IPS DF 6.9 (cell line): ENCODE data around the gene CARF.
"Not testable (repeated sequence)": the region's sequence is repeated elsewhere in the genome, so short reads cannot be mapped to it uniquely, and the experiment has no call there.

Experiments used
- DNase-seq: peaks from one replicate; pipeline ENCODE4 v3.0.0-alpha.2; 2013; ENCODE audit warnings: low read depth, low spot score
- H3K27ac ChIP-seq: one replicate; pipeline ENCODE4 v1.5.1; 2013; ENCODE audit warnings: low read length, control low read depth
- H3K27me3 ChIP-seq: 2 replicates; pipeline ENCODE4 v1.6.1; 2013; ENCODE audit warnings: mild to moderate bottlenecking, low read length; ENCODE audit not compliant: control insufficient read depth, insufficient read depth
- H3K36me3 ChIP-seq: 2 replicates; pipeline ENCODE4 v1.6.1; 2013; ENCODE audit warnings: low read length; ENCODE audit not compliant: control insufficient read depth, insufficient read depth
- H3K4me1 ChIP-seq: 2 replicates; pipeline ENCODE4 v1.6.1; 2013; ENCODE audit warnings: low read length; ENCODE audit not compliant: control insufficient read depth, insufficient read depth
- H3K4me3 ChIP-seq: 2 replicates; pipeline ENCODE4 v1.5.1; 2013; ENCODE audit warnings: mild to moderate bottlenecking, low read length
- H3K9me3 ChIP-seq: 2 replicates; pipeline ENCODE4 v1.6.1; 2013; ENCODE audit warnings: low read length, inconsistent platforms; ENCODE audit not compliant: control insufficient read depth, insufficient read depth
- WGBS: extraction: QIAGEN DNeasy Blood & Tissue Kit; methylation state at CpG from one replicate; pipeline ENCODE4 v1.1.7; 2013; ENCODE audit warnings: mixed read lengths, missing lambda C conversion rate; ENCODE audit not compliant: insufficient read length, insufficient coverage; 5-methylcytosine and 5-hydroxymethylcytosine counted together

Gene CARF

GRCh38 chr2:202908186-202908585, 3.9 kb upstream of the CARF start:
- no peak overlapping the region for H3K27ac ChIP-seq
- no peak overlapping the region for H3K4me3 ChIP-seq
- no peaks in the 10 kb centered on the region for H3K4me1 ChIP-seq
- WGBS = no CpG with 5 or more reads among the region's 5 CpGs
- H3K9me3 ChIP-seq = no peaks in the 10 kb centered on the region; the same call in 1 of the 2 replicates
- no peak for DNase-seq
- H3K27me3 ChIP-seq = no peaks in the 10 kb centered on the region
- no peaks in the 10 kb centered on the region for H3K36me3 ChIP-seq

- Histone ChIP-seq H3K4me3 (no peak overlapping the region), H3K9me3 (no peaks in the 10 kb centered on the region; the same call in 1 of the 2 replicates), H3K36me3 (no peaks in the 10 kb centered on the region), H3K4me1 (no peaks in the 10 kb centered on the region), H3K27ac (no peak overlapping the region), H3K27me3 (no peaks in the 10 kb centered on the region)
- no CpG with 5 or more reads among the region's 6 CpGs for WGBS
- no peak for DNase-seq
These were observed 2.5 kb upstream of the CARF start for GRCh38 chr2:202909394-202910192.

GRCh38 chr2:202910250-202910649, 1.8 kb upstream of the CARF start:
- WGBS = no CpG with 5 or more reads among the region's 5 CpGs
- not testable (repeated sequence) for H3K27ac ChIP-seq, DNase-seq, H3K9me3 ChIP-seq, H3K4me3 ChIP-seq, H3K27me3 ChIP-seq, H3K36me3 ChIP-seq, H3K4me1 ChIP-seq

- Histone ChIP-seq H3K4me1 (no peaks in the 10 kb centered on the region), H3K4me3 (peak overlapping the region; percentile 90; the same call in 1 of the 2 replicates), H3K27me3 (no peaks in the 10 kb centered on the region), H3K9me3 (no peaks in the 10 kb centered on the region; the same call in 1 of the 2 replicates), H3K36me3 (no peaks in the 10 kb centered on the region), H3K27ac (no peak overlapping the region)
- no peak for DNase-seq
- WGBS = no CpG with 5 or more reads among the region's 3 CpGs
These were observed 1.4 kb upstream of the CARF start for GRCh38 chr2:202910698-202911097.

DNA sequence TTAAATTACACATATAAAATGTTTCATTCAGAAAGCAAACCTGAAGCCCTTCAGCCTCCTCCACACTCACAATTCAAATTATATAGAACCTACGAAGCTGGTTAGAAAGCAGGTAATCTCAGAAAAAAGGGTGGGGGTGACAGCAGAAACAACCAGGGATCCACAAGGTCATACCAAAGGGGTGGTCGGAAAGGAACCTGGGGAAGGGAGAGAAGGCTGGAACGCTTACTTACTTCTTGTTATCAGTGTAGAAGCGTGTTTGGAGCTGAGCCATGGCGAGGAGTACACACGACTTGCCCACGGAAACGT, 918 bp upstream of the CARF start:
- Histone ChIP-seq H3K4me3 (peak overlapping the region; percentile 90), H3K4me1 (no peaks in the 10 kb centered on the region), H3K9me3 (no peaks in the 10 kb centered on the region; the same call in 1 of the 2 replicates), H3K36me3 (no peaks in the 10 kb centered on the region), H3K27me3 (no peaks in the 10 kb centered on the region), H3K27ac (no peak overlapping the region)
- no CpG with 5 or more reads among the region's 8 CpGs for WGBS
- DNase-seq = no peak

- H3K9me3 ChIP-seq, H3K4me1 ChIP-seq, H3K27ac ChIP-seq, H3K27me3 ChIP-seq, DNase-seq, H3K36me3 ChIP-seq: not testable (repeated sequence)
- WGBS = no CpG with 5 or more reads among the region's 49 CpGs
- H3K4me3 ChIP-seq = peak overlapping the region; percentile 90; the same call in 1 of the 2 replicates
These were observed 497 bp downstream of the CARF start for GRCh38 chr2:202912342-202913201.

DNA sequence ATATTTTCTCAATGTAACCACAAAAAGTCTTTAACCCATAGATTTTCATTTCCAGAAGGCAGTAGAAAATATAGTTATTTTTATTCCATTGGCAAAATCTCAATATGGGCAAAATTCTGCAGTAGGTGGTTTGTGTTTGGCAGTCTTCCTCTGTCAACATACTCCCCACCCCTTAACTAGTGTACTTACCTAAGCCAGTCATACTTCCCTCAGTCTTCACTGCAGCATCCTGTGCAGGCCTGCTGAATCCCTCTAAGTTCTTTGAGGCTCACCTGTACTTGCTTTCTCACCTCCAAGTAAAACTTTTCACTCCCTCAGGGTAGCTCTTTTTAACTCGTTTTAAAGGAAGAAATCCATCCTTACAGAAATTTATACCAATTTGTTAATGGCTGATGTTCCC, 6.8 kb downstream of the CARF start:
- no peaks in the 10 kb centered on the region for H3K36me3 ChIP-seq
- no peak overlapping the region for H3K27ac ChIP-seq
- no peaks in the 10 kb centered on the region for H3K27me3 ChIP-seq
- H3K4me1 ChIP-seq = no peaks in the 10 kb centered on the region
- no peaks in the 10 kb centered on the region for H3K9me3 ChIP-seq
- no peak overlapping the region for H3K4me3 ChIP-seq
- DNase-seq = no peak
- no CpG with 5 or more reads among the region's 1 CpG for WGBS

DNA sequence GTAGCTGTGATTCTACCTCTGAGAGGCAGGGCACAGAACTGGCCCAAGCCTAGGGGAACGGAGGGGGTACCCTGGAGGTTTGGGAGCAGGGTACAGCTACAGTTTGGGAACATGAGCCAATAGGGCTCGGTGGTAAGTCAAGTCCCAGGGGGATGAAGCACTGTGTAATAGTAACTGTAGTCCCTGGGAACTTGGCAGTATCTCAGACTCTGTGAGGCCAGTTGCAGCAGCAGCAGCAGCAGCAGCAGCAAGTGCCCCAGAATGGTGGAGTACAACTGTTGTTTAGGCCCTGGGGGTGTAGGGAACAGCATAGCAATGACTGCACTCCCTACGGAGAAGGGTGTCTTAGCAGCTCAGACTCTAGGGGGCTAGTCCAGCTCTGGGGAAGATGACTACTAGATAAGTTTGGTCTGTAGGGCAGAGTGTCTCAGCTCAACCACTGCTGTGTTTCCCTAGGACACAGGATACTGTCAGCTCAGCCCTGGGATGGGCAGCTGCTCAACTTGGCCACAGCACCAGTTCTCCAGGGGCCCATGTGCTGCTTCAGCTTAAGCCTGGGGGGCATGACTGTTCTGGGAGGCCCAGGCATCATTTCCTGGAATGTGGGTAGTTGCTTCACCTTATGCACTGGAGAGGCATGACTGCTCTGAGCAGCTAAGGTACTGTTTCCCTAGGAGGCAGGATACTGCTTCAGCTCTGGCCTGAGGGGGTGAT, 20.5 kb downstream of the CARF start:
- no CpG with 5 or more reads among the region's 3 CpGs for WGBS
- Histone ChIP-seq H3K27me3 (no peaks in the 10 kb centered on the region), H3K27ac (no peak overlapping the region), H3K4me3 (no peak overlapping the region), H3K4me1 (no peaks in the 10 kb centered on the region), H3K9me3 (no peaks in the 10 kb centered on the region), H3K36me3 (no peaks in the 10 kb centered on the region)
- DNase-seq = no peak

DNA sequence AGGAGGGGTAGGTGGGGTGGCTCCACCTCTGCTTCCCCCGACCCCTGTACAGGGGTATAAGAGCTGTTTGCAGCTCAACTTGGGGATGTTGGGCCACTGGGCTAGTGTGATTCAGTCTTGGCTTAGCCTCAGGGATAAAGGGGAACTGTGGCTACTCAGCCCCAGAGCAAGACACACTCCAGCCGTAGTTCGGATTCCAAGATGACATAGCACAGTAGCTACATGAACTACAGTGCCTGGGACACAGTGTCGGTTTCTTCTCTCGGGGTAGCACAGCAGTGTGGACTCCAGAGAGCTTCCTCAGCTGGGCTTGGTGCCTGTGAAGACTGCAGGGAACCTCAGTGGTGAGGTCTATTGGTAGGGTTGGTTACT, 21.1 kb downstream of the CARF start:
- Histone ChIP-seq H3K9me3 (no peaks in the 10 kb centered on the region), H3K4me3 (no peak overlapping the region), H3K27ac (no peak overlapping the region), H3K27me3 (no peaks in the 10 kb centered on the region), H3K36me3 (no peaks in the 10 kb centered on the region), H3K4me1 (no peaks in the 10 kb centered on the region)
- WGBS = no CpG with 5 or more reads among the region's 5 CpGs
- no peak for DNase-seq

- Histone ChIP-seq H3K4me3 (no peak overlapping the region), H3K27ac (no peak overlapping the region), H3K9me3 (no peaks in the 10 kb centered on the region), H3K27me3 (no peaks in the 10 kb centered on the region), H3K36me3 (no peaks in the 10 kb centered on the region), H3K4me1 (no peaks in the 10 kb centered on the region)
- no CpG with 5 or more reads among the region's 2 CpGs for WGBS
- DNase-seq = no peak
These were observed 21.9 kb downstream of the CARF start for GRCh38 chr2:202933958-202934357.
